Large intestine (tissue), 3 donors: ENCODE results near the gene KLHL40. TPM values are rescaled to one million over a fixed set of nuclear protein-coding genes. Genes with fewer than 3 reads are reported as not detected.

ENCODE experiments used
- DNase-seq, 2 donors: peaks; one replicate each; pipeline versions ENCODE4 v3.0.0 to v3.0.0-alpha.2; 2013
- H3K27ac ChIP-seq: one replicate; pipeline ENCODE4 v1.5.1; 2013; ENCODE audit warnings: low read length
- H3K27me3 ChIP-seq: 2 replicates; pipeline ENCODE4 v1.6.1; 2013; ENCODE audit warnings: low read length; ENCODE audit not compliant: control insufficient read depth, insufficient read depth
- H3K36me3 ChIP-seq: 2 replicates; pipeline ENCODE4 v1.6.1; 2013; ENCODE audit warnings: low read length; ENCODE audit not compliant: control insufficient read depth, insufficient read depth
- H3K4me1 ChIP-seq: one replicate; pipeline ENCODE4 v1.6.1; 2013; ENCODE audit warnings: low read length; ENCODE audit not compliant: control insufficient read depth, insufficient read depth
- H3K4me3 ChIP-seq: one replicate; pipeline ENCODE4 v1.5.1; 2013; ENCODE audit warnings: low read length
- H3K9me3 ChIP-seq: one replicate; pipeline ENCODE4 v1.6.1; 2013; ENCODE audit warnings: mild to moderate bottlenecking, low read depth, low read length, moderate library complexity; ENCODE audit not compliant: control insufficient read depth
- WGBS: methylation state at CpG from one replicate; pipeline ENCODE4 v1.1.5; 2013; ENCODE audit warnings: low lambda C conversion rate; ENCODE audit not compliant: insufficient coverage; 5-methylcytosine and 5-hydroxymethylcytosine counted together
- polyA plus RNA-seq: library from polyadenylated mRNA; unstranded; fragments of 120-200 nt; gene quantifications from one replicate; pipeline ENCODE4 v1.2.1, GENCODE V29; 2013

Gene KLHL40
- polyA plus RNA-seq, 1 donor = 0.25 TPM

GRCh38 chr3:42664438-42664803 is 20.9 kb upstream of the KLHL40 start:
- no peak for DNase-seq

GRCh38 chr3:42665050-42665878 is 20.1 kb upstream of the KLHL40 start:
- Histone ChIP-seq H3K4me1 (no peaks in the 10 kb centered on the region), H3K36me3 (peaks cover 5% of the 10 kb centered on the region), H3K27me3 (peaks cover 4% of the 10 kb centered on the region), H3K9me3 (no peaks in the 10 kb centered on the region), H3K27ac (no peak overlapping the region), H3K4me3 (no peak overlapping the region)
- WGBS = no CpG with 5 or more reads among the region's 15 CpGs
- no peak for DNase-seq

More at GRCh38 chr3:42664438-42664803, 20.9 kb upstream of the KLHL40 start:
- no CpG with 5 or more reads among the region's 19 CpGs for WGBS
- no peak overlapping the region for H3K27ac ChIP-seq
- H3K36me3 ChIP-seq = peaks cover 12% of the 10 kb centered on the region
- peaks cover 4% of the 10 kb centered on the region for H3K27me3 ChIP-seq
- no peaks in the 10 kb centered on the region for H3K9me3 ChIP-seq
- H3K4me1 ChIP-seq = no peaks in the 10 kb centered on the region
- H3K4me3 ChIP-seq = no peak overlapping the region

- H3K27ac ChIP-seq = no peak overlapping the region
- DNase-seq = no peak
- no peaks in the 10 kb centered on the region for H3K36me3 ChIP-seq
- H3K9me3 ChIP-seq = no peaks in the 10 kb centered on the region
- no CpG with 5 or more reads among the region's 8 CpGs for WGBS
- H3K4me3 ChIP-seq = no peak overlapping the region
- H3K27me3 ChIP-seq = peaks cover 4% of the 10 kb centered on the region
- no peaks in the 10 kb centered on the region for H3K4me1 ChIP-seq
These were observed 19.3 kb upstream of the KLHL40 start for GRCh38 chr3:42666022-42666421.

GRCh38 chr3:42666577-42666998 is 18.7 kb upstream of the KLHL40 start:
- no peaks in the 10 kb centered on the region for H3K9me3 ChIP-seq
- H3K27me3 ChIP-seq = peaks cover 4% of the 10 kb centered on the region
- no peak overlapping the region for H3K4me3 ChIP-seq
- WGBS = no CpG with 5 or more reads among the region's 4 CpGs
- DNase-seq = no peak
- no peak overlapping the region for H3K27ac ChIP-seq
- H3K4me1 ChIP-seq = no peaks in the 10 kb centered on the region
- H3K36me3 ChIP-seq = no peaks in the 10 kb centered on the region

- H3K27me3 ChIP-seq = peaks cover 6% of the 10 kb centered on the region
These were observed 18.2 kb upstream of the KLHL40 start for GRCh38 chr3:42667096-42667522.

GRCh38 chr3:42667523-42668412 is 17.6 kb upstream of the KLHL40 start:
- 40% methylated on average over 1 of the region's 8 CpGs for WGBS
- Histone ChIP-seq H3K4me1 (no peaks in the 10 kb centered on the region), H3K36me3 (no peaks in the 10 kb centered on the region), H3K27ac (no peak overlapping the region), H3K9me3 (no peaks in the 10 kb centered on the region), H3K4me3 (no peak overlapping the region), H3K27me3 (peaks cover 6% of the 10 kb centered on the region)
- DNase-seq = no peak

More at GRCh38 chr3:42667096-42667522, 18.2 kb upstream of the KLHL40 start:
- no peak for DNase-seq
- Histone ChIP-seq H3K4me3 (no peak overlapping the region), H3K9me3 (no peaks in the 10 kb centered on the region), H3K4me1 (no peaks in the 10 kb centered on the region), H3K27ac (no peak overlapping the region), H3K36me3 (no peaks in the 10 kb centered on the region)
- no CpG with 5 or more reads among the region's 7 CpGs for WGBS

GRCh38 chr3:42668413-42668760 is 16.9 kb upstream of the KLHL40 start:
- WGBS = no CpG with 5 or more reads among the region's 2 CpGs
- DNase-seq = no peak
- Histone ChIP-seq H3K4me1 (no peaks in the 10 kb centered on the region), H3K27me3 (peaks cover 6% of the 10 kb centered on the region), H3K4me3 (no peak overlapping the region), H3K36me3 (no peaks in the 10 kb centered on the region), H3K9me3 (no peaks in the 10 kb centered on the region), H3K27ac (no peak overlapping the region)

GRCh38 chr3:42668793-42669217 is 16.5 kb upstream of the KLHL40 start:
- WGBS = no CpG with 5 or more reads among the region's 4 CpGs
- H3K27me3 ChIP-seq = peaks cover 6% of the 10 kb centered on the region
- H3K27ac ChIP-seq = no peak overlapping the region
- no peak overlapping the region for H3K4me3 ChIP-seq
- H3K4me1 ChIP-seq = no peaks in the 10 kb centered on the region
- no peaks in the 10 kb centered on the region for H3K9me3 ChIP-seq
- DNase-seq = no peak
- H3K36me3 ChIP-seq = no peaks in the 10 kb centered on the region

- Histone ChIP-seq H3K36me3 (no peaks in the 10 kb centered on the region), H3K4me3 (no peak overlapping the region), H3K27ac (no peak overlapping the region), H3K9me3 (no peaks in the 10 kb centered on the region), H3K4me1 (no peaks in the 10 kb centered on the region), H3K27me3 (peaks cover 6% of the 10 kb centered on the region)
- no CpG with 5 or more reads among the region's 7 CpGs for WGBS
- no peak for DNase-seq
These were observed 15.2 kb upstream of the KLHL40 start for GRCh38 chr3:42670051-42670576.

- no CpG with 5 or more reads among the region's 1 CpG for WGBS
- DNase-seq = no peak
- Histone ChIP-seq H3K4me3 (no peak overlapping the region), H3K4me1 (no peaks in the 10 kb centered on the region), H3K27ac (no peak overlapping the region), H3K9me3 (no peaks in the 10 kb centered on the region), H3K36me3 (no peaks in the 10 kb centered on the region), H3K27me3 (peaks cover 6% of the 10 kb centered on the region)
These were observed 14.7 kb upstream of the KLHL40 start for GRCh38 chr3:42670670-42671069.
